Ovary (tissue), 9 donors: ENCODE results near the gene UGT1A7. TPM values are rescaled to one million over a fixed set of nuclear protein-coding genes. Genes with fewer than 3 reads are reported as not detected.
A peak's percentile ranks its signal among the peaks of the same experiment; 100 is the strongest.

Experiments used
- DNase-seq, 5 donors: peaks; one replicate each; pipeline ENCODE4 v3.0.0-alpha.2; 2019 to 2020
- H3K27ac ChIP-seq, 2 donors: fragments of 200-600 bp; one replicate each; pipeline versions ENCODE4 v1.5.1 to v1.8.0; 2019 to 2022
- H3K27me3 ChIP-seq: fragments of 200-600 bp; one replicate; pipeline ENCODE4 v1.8.0; 2022
- H3K36me3 ChIP-seq: fragments of 200-600 bp; sonication (generic); one replicate; pipeline ENCODE4 v1.5.1; 2019
- H3K4me1 ChIP-seq: one replicate; pipeline ENCODE4 v1.8.1; 2013; ENCODE audit warnings: mild to moderate bottlenecking, moderate library complexity; ENCODE audit not compliant: insufficient read depth
- H3K4me3 ChIP-seq: fragments of 200-600 bp; sonication (generic); one replicate; pipeline ENCODE4 v1.5.1; 2017
- H3K9me3 ChIP-seq, 2 donors: fragments of 200-600 bp in 1 of 2; sonication (generic) in 1 of 2; one replicate each; pipeline versions ENCODE4 v1.5.1 to v1.8.1; 2013 to 2019; ENCODE audit warnings: mild to moderate bottlenecking in 1 of 2, moderate library complexity in 1 of 2
- EP300 ChIP-seq: sonication (generic); formaldehyde crosslinking; IDR thresholded peaks from one replicate; pipeline ENCODE4 v1.6.1; 2017; ENCODE audit warnings: antibody characterized with exemption
- POLR2A ChIP-seq: fragments of 450-650 bp; IDR thresholded peaks from one replicate; pipeline ENCODE4 v1.6.1; 2017; ENCODE audit warnings: antibody characterized with exemption, mild to moderate bottlenecking, moderate library complexity
- WGBS, 3 donors: extraction: QIAGEN DNeasy Blood & Tissue Kit in 1 of 3; methylation state at CpG; one replicate each; pipeline versions ENCODE4 v1.1.5 to v1.1.7; 2013 to 2017; 5-methylcytosine and 5-hydroxymethylcytosine counted together
- intact Hi-C, 4 donors: fragments of 100-400 bp; cut with DNase I; formaldehyde crosslinking; loops; one replicate each; pipeline versions ENCODE4 v1.11.0 to v1.15.1; 2022 to 2023
- polyA plus RNA-seq, 2 donors: library from polyadenylated mRNA; stranded (reverse); fragments of 200-250 nt in 1 of 2; fragments of 350-450 nt in 1 of 2; fragmentation: Illumina TruSeq in 1 of 2; extraction: RNeasy Lipid Tissue Mini Kit (QIAGEN cat#74804) in 1 of 2; gene quantifications; one replicate each; pipeline ENCODE4 v1.2.3, GENCODE V29; 2013 to 2014
- total RNA-seq, 7 donors: library from RNA; depleted of rRNA in 2 of 7; stranded (reverse); fragments of >200 nt in 2 of 7; fragmentation: NEBNext Ultra II Directional in 3 of 7; extraction: Animal tissue kit (Norgen Biotek cat#: 25700) in 3 of 7; gene quantifications; one replicate each; pipeline versions ENCODE4 v1.1.0 to v1.2.4, GENCODE V29; 2016 to 2023
- TF ChIP-seq, protein P1 (sequence below), 3 donors: fragments of 450-650 bp in 2 of 3; fragments of 200-600 bp in 1 of 3; IDR thresholded peaks; one replicate each; pipeline versions ENCODE4 v1.5.1 to v1.8.0; 2016 to 2022; ENCODE audit warnings: antibody characterized with exemption in 3 of 3, mild to moderate bottlenecking in 1 of 3
- donor health status: DM: no; HTN: no; CAD: no; lungs with moderate emphysema.
- donor health status: DM: no; HTN: no; CAD: no.
- donor health status: Bipolar disorder and iron deficiency.
- donor health status: DM: yes; HTN: yes; CAD: no.
- donor health status: DM: no; HTN: no; CAD: no.
- donor health status: DM: yes; HTN: yes; CAD: no.

Gene UGT1A7
- total and polyA plus RNA-seq, 9 donors = not detected

DNA sequence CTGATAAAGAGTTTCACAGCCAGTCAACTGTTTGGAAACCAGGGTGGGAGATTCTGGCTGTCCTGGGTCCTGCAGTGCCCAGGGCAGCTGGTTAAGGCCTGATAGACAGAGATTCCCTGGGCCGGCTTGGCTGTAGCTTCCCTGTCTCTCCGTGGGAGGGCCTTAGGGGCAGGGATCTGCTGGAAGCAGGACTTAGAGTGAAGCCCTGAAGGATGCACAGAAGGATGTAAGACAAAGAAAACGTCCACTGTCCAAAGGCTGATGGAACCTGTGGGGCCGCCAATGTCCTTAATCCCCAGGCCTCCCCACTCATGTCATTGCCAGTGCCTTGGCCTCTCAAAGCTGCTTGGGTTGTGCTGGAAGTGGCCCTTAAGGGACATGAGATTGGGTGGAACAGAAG, 129.4 kb downstream of the UGT1A7 start:
- intact Hi-C loops = no loop called here
- peak in 1 of 5 donors; percentile 11 for DNase-seq
- Histone ChIP-seq H3K4me3 (no peak overlapping the region), H3K36me3 (no peaks in the 10 kb centered on the region), H3K9me3 (no peaks in the 10 kb centered on the region), H3K27me3 (no peaks in the 10 kb centered on the region), H3K27ac (no peak overlapping the region), H3K4me1 (no peaks in the 10 kb centered on the region)
- 60 to 67% (median 61%) methylated on average over 4 of the region's 4 CpGs for WGBS, 3 donors
- TF ChIP-seq, protein P1, sequence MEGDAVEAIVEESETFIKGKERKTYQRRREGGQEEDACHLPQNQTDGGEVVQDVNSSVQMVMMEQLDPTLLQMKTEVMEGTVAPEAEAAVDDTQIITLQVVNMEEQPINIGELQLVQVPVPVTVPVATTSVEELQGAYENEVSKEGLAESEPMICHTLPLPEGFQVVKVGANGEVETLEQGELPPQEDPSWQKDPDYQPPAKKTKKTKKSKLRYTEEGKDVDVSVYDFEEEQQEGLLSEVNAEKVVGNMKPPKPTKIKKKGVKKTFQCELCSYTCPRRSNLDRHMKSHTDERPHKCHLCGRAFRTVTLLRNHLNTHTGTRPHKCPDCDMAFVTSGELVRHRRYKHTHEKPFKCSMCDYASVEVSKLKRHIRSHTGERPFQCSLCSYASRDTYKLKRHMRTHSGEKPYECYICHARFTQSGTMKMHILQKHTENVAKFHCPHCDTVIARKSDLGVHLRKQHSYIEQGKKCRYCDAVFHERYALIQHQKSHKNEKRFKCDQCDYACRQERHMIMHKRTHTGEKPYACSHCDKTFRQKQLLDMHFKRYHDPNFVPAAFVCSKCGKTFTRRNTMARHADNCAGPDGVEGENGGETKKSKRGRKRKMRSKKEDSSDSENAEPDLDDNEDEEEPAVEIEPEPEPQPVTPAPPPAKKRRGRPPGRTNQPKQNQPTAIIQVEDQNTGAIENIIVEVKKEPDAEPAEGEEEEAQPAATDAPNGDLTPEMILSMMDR (IDR thresholded peaks at IDR 0.05) = no peak
- TF ChIP-seq EP300 = no peak
- TF ChIP-seq POLR2A = no peak

DNA sequence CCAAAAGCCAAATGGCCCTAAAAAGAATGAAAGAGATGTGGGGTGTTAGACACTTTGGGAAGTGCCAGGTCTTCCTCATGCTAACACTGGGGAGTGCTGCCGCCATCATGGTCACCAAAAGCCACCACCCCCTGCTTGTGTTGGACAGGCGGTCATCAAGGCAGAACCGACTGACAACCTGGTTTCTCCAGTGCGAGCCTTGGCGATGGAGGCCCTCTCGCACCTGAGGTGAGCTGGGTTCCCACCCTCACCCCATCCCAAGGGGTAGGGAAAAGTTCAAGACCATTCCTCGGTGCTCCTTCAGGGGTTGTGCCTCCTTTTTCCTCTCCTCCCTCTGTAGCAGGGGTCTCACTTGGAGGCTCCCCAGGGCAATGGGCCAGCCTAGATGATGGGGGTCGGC, 130.0 kb downstream of the UGT1A7 start:
- Histone ChIP-seq H3K4me3 (no peak overlapping the region), H3K36me3 (no peaks in the 10 kb centered on the region), H3K27me3 (no peaks in the 10 kb centered on the region), H3K27ac (no peak overlapping the region), H3K9me3 (no peaks in the 10 kb centered on the region), H3K4me1 (no peaks in the 10 kb centered on the region)
- 82 to 89% (median 85%) methylated on average over 8 of the region's 8 CpGs for WGBS, 3 donors
- intact Hi-C loops = no loop called here
- DNase-seq = peak in 1 of 5 donors; percentile 5
- TF ChIP-seq EP300 (no peak), POLR2A (no peak)
- TF ChIP-seq, protein P1 (IDR thresholded peaks at IDR 0.05) = no peak

DNA sequence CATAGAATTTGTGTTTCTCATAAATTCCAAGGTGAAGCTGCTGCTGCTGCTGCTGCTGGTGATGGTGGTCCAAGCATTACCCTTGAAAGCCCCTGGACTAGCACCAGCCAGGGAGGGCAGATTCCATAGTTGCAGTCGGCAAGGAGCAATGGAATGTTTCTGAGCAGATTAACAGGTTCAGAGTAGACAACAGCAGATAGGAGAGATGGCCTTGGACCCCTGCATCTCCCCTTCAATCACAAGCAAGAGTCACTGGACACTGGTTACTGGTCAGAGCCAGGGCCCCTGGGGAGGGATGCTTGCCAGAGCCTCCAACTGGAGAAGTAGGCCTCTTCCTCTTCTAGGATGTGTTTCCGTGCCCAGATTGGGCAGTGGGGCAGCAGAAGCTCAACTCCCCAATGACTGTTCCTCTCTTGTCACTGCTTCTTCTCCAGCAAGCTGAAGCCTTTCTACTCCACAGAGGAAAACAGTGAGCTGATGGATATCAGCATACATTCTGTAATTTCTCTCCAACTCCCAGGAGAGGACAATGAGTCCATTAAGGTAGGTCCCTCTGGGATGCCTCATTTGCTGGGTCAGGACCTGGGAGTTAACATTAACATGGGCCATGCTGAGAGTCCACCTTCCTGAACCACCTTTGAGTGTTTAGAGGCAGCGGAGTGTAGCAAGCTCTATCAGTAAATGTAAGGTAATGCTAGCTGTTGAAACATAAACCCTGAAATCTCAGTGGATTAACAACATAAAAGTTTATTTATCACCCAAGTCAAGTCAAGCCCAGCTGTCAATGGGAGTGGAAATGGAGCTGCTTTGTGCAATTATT, 131.7 kb downstream of the UGT1A7 start:
- Histone ChIP-seq H3K9me3 (no peaks in the 10 kb centered on the region), H3K27me3 (no peaks in the 10 kb centered on the region), H3K4me1 (no peaks in the 10 kb centered on the region), H3K27ac (no peak overlapping the region), H3K4me3 (no peak overlapping the region), H3K36me3 (no peaks in the 10 kb centered on the region)
- intact Hi-C loops = no loop called here
- WGBS, 3 donors = 56 to 66% (median 56%) methylated on average over 3 of the region's 3 CpGs
- TF ChIP-seq, protein P1 (IDR thresholded peaks at IDR 0.05) = no peak
- TF ChIP-seq POLR2A (no peak), EP300 (no peak)
- DNase-seq = peak in 1 of 5 donors; percentile 2

DNA sequence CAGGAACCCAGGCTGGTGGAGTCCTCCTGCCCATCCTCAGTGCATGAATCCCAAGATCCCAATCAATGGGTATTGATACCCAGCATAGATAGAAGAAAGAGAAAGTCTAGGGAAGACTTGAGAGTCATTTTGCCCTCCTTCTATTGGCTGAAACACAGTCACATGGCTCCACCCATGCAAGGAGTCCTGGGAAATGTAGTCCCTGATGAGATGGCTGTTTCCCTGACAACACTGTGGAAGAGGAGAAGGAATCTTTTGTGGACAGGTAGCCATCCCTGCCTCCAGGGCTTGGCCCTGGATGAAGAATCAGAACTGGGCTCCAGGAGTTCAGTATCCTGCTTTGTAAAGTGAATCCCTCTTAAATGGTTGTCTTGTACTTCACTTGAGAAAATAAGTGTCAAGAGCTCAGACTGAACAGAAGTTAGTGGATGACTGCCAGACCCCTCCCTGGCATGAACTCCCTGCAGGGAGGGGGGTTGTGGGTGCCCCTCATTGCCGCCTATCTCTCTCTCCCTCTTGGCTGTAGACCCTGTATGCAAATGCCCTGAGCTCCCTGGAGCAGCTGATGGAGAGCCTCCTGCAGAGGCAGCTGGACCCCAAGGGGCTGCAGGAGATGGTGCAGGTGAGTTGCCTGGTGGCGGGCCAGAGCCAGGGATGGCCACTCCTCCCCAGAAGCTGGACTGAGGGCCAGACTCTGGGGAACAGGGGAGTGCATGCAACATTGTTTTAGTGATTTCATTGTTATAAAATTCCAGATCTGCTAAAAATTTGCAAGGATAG, 132.5 kb downstream of the UGT1A7 start:
- no peak overlapping the region for H3K4me3 ChIP-seq
- no peak overlapping the region for H3K27ac ChIP-seq
- H3K27me3 ChIP-seq = no peaks in the 10 kb centered on the region
- no peaks in the 10 kb centered on the region for H3K4me1 ChIP-seq
- H3K36me3 ChIP-seq = no peaks in the 10 kb centered on the region
- no peaks in the 10 kb centered on the region for H3K9me3 ChIP-seq
- TF ChIP-seq, protein P1 (IDR thresholded peaks at IDR 0.05) = no peak
- TF ChIP-seq POLR2A (no peak), EP300 (no peak)
- WGBS, 3 donors = 57 to 66% (median 61%) methylated on average over 2 of the region's 2 CpGs
- intact Hi-C loops = no loop called here
- peak in 1 of 5 donors; percentile 2 for DNase-seq
